GM18526 (cell line): Measurements from ENCODE around the gene RTN3.

Experiments
- POLR2A ChIP-seq: IDR thresholded peaks from 3 replicates; pipeline ENCODE4 v1.6.1; 2011; ENCODE audit not compliant: insufficient read length; ENCODE audit errors: extremely low read depth

Gene RTN3

DNA sequence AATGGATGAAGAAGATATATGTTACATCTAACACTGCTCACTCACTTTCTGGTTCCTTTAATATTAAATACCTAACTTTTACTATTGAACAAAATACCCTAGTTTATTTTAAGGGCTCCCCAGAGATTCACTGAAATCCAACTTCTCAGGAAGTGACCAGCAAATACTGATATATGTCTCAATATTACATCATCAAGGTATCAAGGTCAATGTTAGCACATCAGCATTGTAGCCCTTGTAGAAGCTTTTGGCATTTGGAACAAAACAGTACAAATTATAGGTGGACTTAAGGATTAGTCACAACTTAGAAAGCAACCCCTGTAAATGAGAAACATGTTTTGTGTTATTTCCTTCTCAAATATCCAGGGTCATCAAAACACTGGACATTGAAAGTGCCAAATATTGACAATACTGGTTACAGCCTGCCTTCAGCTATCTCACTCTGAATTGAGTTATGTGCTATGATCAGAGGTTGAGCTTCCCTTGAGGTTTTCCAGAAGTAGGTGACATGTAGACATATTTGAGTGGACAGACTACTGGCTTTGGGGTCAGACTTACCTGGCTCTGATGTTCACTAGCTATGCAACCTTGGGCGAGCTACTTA is 8.3 kb upstream of the RTN3 start:
- TF ChIP-seq POLR2A, result no peak

DNA sequence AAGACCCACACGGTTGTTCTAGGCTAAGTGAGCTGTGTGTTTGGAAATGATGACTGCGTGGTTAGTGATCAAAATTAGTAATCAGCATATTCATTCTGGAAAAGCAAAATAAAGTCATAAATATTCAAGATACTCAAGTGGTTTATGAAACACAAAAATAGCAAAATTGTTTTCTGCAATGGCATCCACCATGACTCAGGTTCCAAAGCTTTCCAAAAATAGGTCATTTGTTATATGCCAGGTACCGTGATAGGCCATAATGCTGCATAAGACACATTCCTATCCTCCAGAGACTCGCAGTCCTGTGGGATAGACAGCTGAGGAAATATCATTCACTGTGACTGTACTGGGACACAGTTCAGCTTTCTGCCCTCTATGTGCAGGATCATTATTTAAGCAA is 7.7 kb upstream of the RTN3 start:
- TF ChIP-seq POLR2A, result no peak

DNA sequence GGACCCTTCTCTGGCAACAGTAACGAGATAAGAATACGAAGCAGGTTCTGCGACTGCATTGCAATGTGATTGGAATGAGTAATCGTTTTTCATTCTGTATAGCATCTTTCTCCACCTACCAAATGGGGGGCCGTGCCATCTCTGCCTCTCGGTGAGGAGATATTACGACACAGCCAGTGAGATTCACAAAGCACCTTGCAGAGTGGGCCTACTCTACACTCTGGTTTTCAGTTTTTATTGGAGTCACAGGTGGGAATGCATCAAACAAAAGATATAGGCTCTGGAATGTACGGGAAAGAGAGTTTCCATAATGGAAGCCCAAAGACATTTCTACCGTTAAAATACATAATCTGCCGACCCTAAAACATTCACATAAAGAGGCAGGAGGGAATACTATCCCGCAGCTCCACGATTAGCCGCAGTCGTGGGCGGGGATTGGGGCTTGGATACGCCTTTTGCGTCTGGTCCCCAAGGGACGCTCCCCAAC is 423 bp upstream of the RTN3 start:
- no peak for TF ChIP-seq POLR2A

DNA sequence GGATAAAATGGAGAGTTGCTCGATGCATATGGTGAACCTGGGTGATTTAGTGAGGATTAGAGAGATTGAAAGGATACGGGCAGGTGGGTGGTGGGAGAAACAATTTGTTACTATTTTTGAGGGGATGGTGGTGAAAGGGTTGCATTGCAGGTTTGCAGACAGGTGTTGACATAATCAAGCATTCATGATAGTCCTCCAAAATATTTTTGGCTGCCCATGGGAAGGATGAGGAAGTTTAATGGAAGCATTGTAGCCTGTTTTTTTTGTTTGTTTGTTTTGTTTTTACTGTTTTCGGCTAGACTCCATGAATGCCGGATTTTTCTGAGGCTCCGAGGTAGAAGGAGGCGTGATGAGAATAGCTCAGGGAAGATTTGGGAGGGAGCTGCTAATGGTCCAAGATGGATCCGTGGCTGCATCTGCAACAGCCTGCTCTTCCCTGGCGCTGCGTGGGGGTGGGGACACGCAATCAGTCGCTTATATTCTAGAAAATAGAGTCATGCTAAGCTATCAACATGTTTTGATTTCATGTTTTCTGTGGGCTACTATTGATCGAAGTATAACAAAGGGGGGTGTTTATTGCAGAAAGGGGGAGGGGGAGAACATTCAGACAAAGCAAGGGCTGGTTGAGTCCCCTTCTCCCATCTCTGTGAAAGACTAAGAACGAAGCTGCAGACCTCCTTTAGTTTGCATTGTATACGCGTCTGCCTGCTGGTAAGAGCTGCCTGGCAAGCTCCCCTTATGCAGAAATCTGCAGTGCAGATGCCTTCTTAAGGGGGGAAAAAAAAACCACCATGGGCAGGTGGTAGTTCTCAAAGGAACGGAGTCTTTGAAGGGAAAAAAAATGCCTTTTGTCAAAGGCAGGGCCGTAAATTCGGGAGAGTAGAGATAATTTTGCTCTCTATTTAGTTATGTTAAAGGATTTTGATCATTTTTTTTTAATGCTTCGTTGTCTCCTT is 1.0 kb downstream of the RTN3 start:
- no peak for TF ChIP-seq POLR2A

DNA sequence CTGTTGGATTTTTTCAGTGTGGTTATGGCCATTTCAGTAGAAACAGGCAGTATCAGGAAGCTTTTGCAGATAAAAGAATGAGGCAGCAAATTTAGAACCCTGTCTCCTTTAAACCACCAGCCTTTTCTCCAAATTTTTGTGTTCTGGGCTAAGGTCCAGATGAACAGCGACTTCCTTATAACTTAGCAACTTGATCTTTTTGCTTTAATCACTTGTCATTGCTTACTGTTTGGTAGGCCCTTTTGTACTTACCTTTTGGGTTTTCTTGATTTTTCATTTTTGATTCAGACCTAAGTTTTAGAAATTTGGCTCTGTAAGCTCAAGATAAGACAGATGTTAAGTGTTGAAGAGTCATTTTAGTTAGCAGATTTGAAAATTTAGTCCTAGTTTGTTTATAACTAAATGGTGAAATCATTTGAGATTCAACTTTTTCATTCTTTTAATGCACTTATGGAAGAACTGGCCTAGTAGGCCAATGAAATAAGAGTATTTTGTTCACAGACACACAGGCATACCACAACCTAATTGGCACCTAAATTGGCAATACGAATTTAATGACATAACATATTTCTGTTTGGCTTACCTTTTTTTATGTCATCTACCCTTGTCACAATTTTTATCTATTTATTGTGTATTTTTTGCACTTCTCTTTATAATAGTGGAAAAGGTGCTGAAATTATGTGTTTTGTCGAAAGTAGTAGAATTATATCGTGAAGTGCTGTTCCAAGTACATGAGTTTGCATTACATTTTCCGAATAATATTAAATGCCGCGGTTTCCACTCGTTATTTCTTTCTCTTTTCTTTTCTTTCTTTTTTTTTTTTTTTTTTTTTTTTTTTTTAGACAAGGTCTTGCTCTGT is 2.1 kb downstream of the RTN3 start:
- no peak for TF ChIP-seq POLR2A

DNA sequence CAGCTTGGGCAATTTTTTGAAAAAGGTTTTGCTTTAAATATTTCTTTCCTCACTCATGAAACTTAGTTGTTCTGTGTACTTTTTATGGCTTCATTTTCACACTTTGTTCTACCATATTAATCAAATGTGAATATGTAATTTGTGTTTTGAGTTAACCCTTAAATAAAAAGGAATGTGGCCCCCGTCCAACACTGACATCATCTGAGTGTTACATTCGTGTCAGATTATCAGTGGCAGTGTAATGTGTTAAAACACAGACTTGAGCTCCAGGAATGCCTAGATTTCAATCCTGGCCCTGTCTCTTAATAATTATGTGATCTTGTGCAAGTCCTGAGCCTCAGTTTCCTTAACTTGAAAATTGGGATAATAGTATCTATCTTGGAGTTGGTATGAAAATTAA is 5.6 kb downstream of the RTN3 start:
- no peak for TF ChIP-seq POLR2A

DNA sequence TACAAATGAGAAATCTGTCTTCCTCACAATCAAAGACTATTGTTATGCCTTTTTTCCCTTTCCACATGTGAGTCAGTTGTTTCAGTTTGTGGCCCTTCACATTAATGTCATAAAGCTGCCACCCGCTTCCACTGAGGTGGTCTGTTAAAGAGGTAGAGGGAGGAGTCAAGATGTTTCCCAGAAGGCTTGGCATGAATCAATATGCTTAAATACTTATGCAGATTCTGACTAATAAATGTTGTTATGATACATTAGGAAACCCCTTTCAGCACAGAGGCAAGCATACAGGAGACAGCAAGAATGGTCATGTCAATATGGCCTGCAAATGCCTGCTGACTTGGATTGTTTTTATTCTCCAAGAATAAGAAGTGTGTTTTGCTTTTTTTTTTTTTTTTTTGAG is 6.5 kb downstream of the RTN3 start:
- no peak for TF ChIP-seq POLR2A

DNA sequence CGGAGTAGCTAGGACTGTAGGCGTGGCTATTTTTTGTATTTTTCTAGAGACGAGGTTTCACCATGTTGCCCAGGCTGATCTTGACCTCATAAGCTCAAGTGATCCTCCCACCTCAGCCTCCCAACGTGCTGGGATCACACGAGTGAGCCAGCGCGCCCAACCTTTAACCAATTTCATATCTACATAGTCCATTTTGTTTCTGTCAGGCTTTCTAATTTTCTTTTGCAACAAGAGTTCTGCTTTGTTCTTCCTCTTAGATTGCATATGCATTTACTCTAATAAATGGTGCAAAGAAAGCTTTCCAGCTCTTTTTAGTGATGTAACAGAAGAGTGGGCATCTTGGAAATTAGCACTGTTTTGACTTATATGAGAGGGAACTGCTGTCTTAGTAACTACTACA is 13.3 kb downstream of the RTN3 start:
- TF ChIP-seq POLR2A, result no peak

DNA sequence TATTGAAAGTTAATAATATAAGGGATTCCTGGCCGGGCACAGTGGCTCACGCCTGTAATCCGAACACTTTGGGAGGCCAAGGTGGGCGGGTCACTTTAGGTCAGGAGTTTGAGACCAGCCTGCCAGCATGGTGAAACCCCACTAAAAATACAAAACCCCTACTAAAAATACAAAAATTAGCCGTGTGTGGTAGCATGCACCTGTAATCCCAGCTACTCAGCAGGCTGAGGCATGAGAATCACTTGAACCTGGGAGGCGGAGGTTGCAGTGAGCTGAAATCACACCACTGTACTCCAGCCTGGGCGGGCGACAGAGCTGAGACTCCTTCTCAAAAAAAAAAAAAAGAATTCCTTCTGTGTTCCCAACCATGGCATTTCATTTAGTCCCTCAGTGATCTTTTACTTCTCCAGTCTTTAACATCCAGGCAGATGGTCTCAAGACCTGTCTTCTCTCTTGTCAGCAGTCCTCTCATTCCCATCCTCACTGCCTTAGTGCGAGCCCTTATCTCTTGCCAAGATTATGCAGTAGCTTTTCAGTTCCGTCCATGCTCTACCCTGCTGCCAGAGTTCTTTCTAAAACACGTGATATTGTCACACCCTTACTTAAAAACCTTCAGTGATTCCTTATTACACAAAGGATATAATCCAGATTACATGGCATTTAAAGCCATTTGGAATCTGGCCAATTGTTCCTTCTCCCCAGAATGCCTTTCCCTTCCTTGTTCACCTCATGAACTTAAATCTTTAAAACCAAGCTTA is 17.9 kb downstream of the RTN3 start:
- TF ChIP-seq POLR2A, result no peak

DNA sequence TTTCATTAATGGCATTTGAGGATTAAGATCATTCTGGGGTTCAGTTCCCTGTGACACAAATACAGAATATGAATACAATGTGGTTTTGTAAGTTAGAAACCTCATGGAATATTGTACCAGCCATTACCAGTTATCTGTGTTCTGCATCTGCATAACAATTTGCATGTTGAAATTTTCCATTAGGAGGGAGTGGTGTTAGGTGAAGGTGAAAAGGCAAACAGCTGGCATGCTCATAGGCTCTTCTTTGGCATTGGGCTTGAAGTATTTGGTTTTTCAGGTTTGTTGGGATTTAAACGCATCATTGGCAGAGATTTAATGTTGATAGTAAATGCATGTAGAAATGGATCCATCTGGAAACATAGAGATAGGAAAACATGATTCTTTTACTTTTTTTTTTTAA is 18.6 kb downstream of the RTN3 start:
- TF ChIP-seq POLR2A, result no peak

DNA sequence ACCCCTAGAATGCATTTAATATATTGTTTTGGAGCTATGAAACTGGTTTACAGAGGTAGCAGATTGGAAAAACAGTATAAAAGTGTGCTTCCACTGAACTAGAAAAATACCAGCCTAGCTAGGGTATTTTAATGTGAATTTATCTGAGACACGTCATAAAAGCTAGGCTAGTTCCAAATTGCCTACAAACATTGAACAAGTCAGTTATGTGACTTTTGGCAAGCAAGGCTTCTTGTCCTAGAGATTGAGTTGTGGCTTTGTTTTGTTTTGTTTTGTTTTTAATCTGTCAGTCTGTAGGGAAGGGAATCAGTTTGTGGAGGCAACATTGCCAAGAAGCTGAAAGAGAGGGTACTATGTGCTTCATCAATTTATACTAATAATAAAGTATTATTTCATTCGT is 24.2 kb downstream of the RTN3 start:
- TF ChIP-seq POLR2A, result no peak

DNA sequence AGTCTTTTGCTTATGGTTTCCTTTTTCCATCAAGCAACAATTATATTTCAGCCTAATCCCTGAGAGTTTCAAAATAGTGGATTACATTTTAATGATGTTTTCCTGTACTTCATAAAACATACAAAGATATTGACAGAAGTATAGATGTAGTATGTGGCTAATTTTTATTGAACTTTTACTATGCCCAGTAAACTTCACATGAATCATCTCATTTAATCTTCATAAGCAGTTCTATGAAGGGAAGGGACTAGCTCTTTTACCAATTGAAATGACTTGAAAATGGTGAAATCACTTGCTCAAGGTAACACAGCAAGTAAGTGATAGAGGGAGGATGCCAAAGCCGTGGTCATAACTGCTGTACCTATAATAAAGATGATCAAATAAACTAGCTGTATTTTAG is 27.5 kb downstream of the RTN3 start:
- no peak for TF ChIP-seq POLR2A

DNA sequence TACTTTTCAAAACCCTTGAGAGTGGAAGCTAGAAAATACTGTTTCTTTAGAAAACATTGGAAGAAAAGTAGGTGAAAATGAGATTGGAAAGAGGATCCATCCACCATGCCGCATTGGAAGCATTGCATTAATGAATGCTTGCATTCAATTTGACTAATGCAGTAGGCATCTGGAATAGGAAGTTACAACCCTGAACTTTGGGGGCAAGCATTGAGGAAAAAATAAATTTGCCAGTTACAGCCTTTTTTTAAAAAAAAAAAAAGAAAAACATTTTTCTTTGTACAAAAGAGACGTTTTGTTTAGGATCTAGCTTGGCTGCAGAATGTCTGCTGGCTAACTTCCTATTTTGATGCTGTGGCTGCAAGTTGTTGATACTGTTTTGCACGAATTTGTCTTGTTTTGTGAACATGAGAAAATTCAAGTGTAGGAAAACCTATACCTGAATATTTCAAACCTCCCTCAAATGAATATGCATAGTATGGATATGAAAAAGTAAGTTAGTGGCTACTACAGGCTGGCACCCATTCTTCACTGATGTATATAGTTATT is 28.1 kb downstream of the RTN3 start:
- TF ChIP-seq POLR2A, result no peak

DNA sequence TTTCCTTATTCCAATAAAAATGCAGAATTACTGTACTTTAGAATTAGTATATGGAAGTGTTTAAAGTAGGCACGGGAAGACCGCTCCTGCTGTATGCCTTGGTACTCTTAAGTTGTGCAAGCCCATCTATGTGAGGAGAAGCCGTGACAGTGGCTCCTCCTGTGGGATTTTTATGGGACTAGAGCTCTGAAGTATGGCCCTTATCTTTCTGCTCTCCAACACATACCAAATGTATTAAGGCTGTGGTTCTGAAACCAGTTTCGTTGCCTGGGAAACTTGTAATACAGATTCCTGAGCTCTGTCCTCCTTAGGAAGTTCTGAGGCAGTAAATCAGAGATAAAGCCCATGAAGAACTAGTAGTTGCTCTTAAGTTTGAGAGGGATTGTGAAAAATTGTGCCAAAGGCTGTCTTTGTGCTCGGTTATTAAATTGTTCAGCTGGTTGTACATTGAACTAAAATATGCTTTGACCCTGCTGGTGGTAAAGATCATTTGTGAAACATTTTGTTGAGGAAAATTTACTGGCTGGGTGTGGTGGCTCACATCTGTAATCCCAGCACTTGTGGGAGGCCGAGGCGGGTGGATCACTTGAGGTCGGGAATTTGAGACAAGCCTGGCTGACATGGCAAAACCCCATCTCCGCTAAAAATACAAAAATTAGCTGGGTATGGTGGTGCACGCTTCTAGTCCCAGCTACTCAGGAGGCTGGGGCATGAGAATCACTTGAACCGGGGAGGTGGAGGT is 29.3 kb downstream of the RTN3 start:
- no peak for TF ChIP-seq POLR2A
